SKM-1 (cell line): Measurements from ENCODE around the gene WNT11.

ENCODE experiments used
- DNase-seq: peaks from one replicate; lab custom pipeline; 2025; ENCODE audit not compliant: unreplicated experiment; lab: John Stamatoyannopoulos, UW

Gene WNT11

DNA sequence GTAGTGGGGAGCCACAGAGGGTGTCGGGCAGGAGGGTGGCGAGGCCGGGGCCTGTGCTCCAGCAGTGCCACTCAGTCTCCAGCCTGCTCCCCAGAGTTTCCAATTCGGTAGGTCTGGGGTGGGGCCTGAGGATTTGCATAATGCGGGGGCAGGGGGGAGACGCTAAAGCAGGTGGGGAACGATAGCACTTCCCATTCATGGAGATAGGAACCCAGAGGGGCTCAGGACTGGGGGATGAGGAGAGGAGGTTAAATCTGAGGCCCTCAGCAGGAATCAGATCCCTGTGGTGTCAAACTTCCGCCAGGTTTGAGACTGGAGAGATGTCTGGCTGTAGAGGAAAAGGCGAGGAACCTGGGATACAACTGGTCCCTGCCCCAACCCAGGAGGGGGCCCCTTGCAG lies 29.8 kb downstream of the WNT11 start:
- no peak for DNase-seq

DNA sequence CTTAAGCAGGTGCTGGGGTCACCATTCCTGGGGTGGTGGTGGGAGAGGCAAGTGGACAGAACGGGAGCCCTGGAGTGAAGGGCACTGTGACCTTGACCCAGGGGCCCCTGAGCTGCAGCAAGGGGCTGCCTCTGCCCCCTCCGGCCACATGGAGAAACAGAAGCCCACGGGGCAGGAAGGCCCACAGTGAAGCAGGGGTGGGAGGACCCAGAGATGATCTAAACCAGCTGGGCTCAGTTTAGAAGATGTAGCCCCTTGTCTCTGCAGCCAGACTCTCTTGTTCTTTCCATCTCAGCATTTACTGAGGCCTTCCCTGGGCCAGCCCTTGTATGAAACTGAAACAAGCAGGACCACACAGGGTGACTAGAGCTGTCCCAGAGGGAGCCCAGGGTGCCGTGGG lies 30.5 kb downstream of the WNT11 start:
- no peak for DNase-seq

DNA sequence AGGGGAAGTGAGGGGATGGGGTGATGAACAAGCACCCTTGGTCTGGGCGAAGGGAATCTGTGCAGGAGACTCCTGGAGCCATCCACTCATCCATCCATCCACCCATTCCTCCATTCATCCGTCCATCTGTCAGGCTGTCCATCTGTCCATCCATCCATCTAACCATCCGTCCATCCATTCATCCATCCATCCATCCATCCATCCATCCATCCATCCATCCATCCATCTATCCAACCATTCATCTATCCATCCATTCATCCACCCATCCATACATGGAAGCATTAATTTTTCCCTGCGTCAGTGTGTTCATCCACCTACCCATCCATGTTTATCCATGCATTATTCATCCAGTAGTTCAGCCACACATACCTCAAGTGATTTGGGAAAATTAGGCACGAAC lies 32.0 kb downstream of the WNT11 start:
- DNase-seq = no peak

DNA sequence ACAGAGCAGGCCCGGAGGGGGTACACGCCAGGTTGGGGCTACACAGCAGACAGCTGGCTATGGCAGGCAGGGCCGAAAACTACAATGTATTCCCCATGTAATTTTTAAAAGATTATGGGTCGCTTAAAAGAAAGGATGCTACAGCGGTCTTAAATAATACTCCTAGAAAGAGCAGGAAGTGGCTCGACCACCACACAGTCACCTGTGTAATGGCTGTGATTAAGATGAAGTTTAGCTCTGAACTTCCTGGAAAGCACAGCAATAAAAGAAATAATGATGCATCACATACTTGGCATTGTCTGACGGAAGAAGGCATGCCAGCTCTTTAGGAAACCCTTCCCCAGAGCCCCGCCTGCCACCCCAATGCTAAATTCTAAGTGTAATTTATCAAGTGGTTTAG lies 32.6 kb downstream of the WNT11 start:
- no peak for DNase-seq

DNA sequence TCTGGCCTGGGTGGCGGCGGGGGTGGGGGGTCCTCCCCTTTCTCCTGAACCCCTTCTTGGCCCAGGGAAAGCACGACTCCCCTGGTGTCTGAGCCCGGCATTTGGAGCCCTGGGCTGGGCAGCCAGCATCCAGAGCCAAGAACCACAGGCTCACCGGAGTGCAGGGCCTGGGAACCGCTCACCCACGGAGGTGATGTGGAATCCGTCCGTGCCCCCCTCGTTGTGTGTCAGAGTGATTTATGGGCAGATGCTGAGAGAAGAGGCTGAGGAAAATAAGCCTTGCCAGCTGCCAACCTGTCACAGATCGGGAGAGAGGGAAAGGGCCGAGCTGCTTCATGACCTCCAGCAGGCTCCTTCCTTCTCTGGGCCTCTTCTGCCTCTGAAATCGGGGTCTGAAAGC lies 33.7 kb downstream of the WNT11 start:
- DNase-seq = no peak

DNA sequence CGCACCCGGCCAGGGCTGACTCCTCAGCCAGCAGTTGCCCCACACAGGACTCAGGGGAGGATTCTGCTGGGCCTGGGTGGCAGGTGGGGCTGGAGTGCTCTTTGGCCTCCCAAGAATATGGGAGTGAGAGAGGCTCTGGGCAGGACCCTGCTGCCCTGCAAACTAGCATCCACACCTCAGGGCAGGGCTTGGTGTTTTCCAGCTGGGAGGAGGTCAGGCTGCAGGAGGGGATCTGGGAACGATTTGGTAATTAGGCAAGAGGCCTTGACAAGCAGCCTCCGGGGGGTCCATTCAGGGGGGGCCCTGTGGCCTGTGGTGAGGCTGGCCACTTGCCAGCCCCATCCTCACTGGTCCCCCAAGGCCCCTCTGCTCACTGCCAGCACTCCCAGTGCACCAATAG lies 35.8 kb downstream of the WNT11 start:
- no peak for DNase-seq

DNA sequence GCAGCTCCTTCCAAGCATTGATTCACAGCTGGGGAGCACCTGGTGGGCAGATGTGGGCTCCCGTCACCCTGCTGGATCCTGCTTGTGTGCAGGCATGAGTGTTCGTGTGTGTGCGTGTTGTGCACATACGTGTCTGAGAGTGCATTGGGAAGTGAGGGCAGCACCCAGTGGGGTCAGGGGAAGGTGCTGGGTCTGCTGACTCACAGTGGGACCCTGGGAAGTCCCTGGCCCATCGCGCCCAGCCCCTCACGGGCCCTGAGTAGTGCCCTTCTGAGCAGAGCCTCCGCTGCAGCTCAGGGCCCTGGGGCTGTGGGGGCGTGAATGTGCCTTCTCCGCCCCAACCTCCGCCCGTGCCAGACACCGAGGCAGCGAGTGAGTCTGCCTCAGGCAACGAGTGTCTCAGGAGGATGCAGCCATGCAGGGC lies 36.8 kb downstream of the WNT11 start:
- no peak for DNase-seq

GRCh38 chr11:76167590-76167989 lies 38.7 kb downstream of the WNT11 start:
- DNase-seq = no peak

GRCh38 chr11:76166314-76166713 lies 40.0 kb downstream of the WNT11 start:
- no peak for DNase-seq

DNA sequence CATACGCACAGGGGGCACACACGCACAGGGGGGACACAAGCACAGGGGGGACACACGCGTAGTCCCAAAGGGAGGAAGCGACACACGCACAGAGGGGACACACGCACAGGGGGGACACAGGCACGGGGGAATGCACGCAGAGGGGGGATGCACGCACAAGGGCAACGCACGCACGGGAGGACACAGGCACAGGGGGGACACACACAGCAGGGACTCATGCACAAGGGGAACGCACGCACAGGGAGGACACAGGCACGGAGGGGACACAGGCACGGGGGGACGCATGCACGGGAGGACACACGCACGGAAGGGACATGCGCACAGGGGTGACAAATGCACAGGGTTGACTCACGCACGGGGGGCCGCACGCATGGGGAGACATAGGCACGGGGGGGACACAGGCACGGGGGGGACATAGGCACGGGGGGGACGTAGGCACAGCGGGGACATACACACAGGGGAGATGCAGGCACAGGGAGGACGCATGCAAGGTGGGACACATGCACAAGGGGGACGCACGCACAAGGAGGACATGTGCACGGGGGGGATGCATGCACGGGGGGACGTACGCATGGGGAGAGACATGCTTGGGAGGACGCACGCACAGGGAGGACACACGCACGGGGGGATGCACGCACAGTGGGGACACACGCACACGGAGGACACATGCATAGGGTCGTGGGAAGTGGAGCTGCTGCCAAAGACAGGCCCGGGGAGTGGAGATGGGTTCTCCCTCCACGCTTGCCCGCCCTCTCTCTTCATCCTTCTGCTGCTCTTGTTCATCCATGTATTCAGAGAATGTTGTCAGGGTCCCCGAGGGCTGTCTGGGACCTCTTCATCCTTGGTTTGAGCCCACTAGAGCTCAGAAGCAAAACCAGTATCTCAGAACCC lies 41.2 kb downstream of the WNT11 start:
- no peak for DNase-seq

DNA sequence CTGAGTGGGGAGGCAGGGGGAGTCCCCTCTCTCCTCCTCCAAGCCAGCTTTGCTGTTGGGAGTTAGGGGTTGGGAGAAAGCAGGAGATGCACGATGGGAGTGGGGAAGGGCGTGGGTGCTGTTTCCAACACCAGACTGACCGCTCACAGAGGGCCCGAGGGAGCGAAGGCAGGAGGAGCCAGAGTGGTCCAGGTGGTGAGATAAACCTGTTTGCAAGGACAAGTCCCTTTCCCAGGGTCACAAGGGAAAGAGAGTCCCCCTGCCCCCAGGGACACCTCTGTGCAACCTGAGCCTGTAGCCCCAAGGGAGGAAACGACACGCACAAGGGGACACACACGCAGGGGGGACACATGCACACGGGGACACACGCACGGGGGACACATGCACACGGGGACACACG lies 42.2 kb downstream of the WNT11 start:
- DNase-seq = no peak

GRCh38 chr11:76163289-76163880 lies 42.9 kb downstream of the WNT11 start:
- no peak for DNase-seq

DNA sequence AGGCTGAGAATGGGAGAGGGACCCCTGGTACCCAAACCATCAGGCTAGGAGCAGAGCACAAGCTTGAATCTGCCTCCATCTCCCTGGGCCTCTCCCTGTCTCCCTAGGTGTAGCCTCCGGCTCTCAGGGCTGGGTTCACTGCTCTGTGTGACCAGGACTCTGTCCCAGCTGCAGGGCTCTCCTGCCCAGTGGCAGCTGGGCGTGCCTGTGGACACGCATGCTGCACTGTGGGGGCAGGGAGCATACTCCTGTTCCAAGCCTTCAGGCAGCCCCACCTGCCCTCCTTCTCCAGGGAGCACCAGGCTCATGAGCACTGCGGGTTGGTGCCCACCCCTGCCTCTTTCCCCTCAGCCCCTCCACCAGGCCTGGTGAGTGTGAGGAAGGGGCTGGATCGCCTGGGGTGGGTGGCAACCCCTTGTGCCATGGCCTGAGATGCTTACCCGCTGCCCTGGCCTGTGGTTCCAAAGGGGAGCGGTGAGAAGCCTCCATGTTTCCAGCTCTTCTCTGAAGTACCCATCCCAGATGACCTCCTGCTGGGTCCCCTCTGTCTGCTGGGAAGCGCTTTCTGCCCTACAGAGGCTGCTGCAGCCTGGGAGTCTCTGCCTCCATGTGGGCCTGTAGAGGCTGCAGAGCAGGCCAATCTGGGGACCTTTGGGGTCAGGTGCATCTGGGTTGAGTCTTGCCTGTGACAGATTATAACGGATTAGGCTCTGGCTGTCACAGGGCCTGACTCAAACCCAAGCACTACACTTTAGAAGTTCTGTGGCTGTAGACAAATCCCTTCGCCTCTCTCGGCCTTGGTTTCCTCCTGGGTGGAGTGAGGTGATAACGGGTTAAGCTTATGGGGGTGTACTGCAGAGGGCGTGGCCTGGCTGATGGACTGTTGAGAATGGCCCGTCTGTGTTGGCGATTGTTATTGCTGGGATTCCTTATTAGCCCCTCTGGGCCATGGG lies 43.7 kb downstream of the WNT11 start:
- DNase-seq = no peak

GRCh38 chr11:76161261-76161961 lies 44.9 kb downstream of the WNT11 start:
- DNase-seq = no peak

DNA sequence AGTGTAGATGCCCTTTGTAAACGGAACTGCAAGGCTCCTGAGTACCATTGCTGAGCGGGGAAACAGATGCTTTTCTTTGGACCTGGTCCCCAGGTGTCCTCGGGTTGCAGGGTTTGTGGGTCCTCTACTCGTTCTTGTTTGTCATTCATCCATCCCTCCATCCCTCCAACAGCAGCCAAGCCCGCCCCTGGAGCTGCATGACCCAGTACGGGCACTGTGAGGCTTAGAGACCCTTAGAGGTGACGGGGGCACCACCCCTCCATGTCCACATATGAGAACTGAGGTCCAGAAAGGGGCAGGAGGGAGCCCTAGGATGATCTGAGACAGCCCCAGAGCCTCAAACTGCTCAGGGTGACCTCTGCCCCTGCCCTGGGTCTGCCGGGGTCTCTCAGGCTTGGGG lies 45.4 kb downstream of the WNT11 start:
- no peak for DNase-seq

DNA sequence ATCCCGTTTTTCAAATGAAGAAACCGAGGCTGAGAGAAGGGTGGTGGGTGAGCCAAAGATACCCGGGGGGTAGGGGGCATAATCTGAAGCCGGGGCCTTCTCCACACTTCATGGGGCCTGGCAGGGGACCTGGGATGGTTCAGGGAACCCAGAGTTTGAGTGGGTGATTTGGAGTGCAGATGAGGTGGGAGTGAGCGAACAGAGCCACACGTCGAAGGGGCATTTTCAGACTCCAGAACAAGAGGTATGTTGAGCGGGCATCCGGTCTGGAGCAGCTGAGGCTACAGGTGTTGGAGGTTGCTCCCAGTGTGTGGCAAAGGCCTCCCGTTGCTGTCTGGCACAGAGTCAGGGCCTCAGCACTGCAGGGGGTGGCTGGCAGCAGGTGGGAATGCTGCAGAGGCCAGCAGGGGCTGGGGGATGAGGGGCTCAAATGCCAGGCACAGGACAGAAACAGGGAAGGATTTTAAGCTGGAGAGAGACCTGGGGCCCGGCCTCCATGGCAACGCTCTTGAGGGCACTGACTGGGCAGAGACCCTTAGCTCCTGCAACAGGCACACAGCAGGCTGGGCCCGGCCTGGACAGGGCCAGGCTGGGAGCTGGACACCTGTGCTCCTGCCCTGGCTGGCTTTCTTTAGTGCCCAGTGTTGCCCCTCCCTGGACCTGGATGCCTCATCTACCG lies 46.2 kb downstream of the WNT11 start:
- DNase-seq = no peak

GRCh38 chr11:76159303-76159937 lies 46.9 kb downstream of the WNT11 start:
- no peak for DNase-seq

DNA sequence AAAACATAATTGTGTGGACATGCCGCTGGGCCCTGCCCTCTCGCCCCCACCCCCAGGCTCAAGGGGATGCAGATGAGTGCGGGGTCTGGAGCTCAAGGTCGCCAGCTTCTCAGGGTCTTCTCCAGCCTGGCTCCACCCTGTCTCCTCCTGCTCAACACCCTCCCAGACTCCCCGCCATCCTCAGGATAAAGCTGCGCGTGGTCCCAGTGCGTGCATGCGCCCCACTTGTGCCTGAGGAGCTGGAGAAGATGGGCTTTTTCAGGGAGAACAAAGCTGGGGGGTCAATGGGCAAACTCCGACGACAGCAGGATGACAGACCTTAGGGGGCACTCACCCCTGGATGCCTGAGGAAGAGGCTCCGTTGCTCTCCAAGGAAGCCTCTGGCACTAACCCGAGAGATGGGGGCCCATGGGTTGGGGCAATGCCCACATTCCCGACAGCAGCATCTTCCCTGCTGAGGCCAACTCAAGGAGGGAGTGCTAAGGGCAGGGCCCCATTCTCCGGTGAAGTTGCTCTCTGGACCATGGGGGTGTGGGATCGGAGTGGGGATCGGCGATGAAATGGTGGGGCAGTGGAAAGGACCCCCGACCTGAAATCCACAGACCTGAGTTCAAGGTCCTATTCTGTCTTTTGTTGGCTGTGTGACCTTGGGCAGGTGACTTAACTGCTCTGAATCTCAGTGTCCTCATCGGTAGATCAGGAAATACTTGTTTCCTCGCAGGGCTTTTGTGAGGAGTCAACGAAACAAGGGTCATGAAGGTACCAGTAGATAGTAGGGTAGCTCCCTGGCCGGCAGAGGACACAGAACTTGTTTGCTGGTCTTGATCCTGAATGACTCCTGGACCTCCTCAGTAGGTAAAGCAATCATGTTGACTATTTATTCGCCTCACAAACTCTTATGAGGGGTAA lies 47.7 kb downstream of the WNT11 start:
- DNase-seq = no peak

GRCh38 chr11:76157891-76158290 lies 48.4 kb downstream of the WNT11 start:
- no peak for DNase-seq
